ENCODE measurements around the gene ELAPOR1. TPM values are rescaled to one million over a fixed set of nuclear protein-coding genes. Genes with fewer than 3 reads are reported as not detected.

The ELAPOR1 gene
- total and polyA plus RNA-seq, 9 of the 15 experiments (the other 6 are each of a cell fraction or from before 2014, with no cell fraction given), result 0.07 to 1.2 (median 0.18) TPM

- TF ChIP-seq ZNF511 (CRISPR knock-in tag; IDR thresholded peaks at IDR 0.05) (no peak), XRCC3 (IDR thresholded peaks at IDR 0.05) (no peak), ZC3H8 (IDR thresholded peaks at IDR 0.05) (0 out of 2 replicates have a peak, but pooled peaks have one; percentile 61), ATF1 (CRISPR knock-in tag; IDR thresholded peaks at IDR 0.05) (no peak), ATF1 (tag; IDR thresholded peaks at IDR 0.05) (peak; percentile 68), HMGXB4 (CRISPR knock-in tag; IDR thresholded peaks at IDR 0.05) (peak; percentile 84; the same call in 1 of the 2 replicates), ARNT (IDR thresholded peaks at IDR 0.05) (peak in 1 of 2 experiments; percentile 51; a peak in 2 of 4 replicates), VEZF1 (CRISPR knock-in tag; IDR thresholded peaks at IDR 0.05) (no peak; the same call in 1 of the 2 replicates), MECOM (CRISPR knock-in tag; IDR thresholded peaks at IDR 0.05) (peak; percentile 62; the same call in 1 of the 2 replicates), HLTF (IDR thresholded peaks at IDR 0.05) (peak; percentile 26; the same call in 1 of the 2 replicates), RAD51 (IDR thresholded peaks at IDR 0.05; ENCODE audit: borderline replicate concordance, low read depth) (peak; percentile 19; the same call in 1 of the 2 replicates), MYNN (IDR thresholded peaks at IDR 0.05) (peak; percentile 75), MYNN (CRISPR knock-in tag; IDR thresholded peaks at IDR 0.05) (no peak), TBL1XR1 (IDR thresholded peaks at IDR 0.05; ENCODE audit: low read length in 2 of 2) (peak in 1 of 2 experiments; percentile 52; a peak in 1 of 4 replicates), DACH1 (IDR thresholded peaks at IDR 0.05; ENCODE audit: partially characterized antibody) (peak; percentile 55), ZNF23 (CRISPR knock-in tag; IDR thresholded peaks at IDR 0.05) (0 out of 2 replicates have a peak, but pooled peaks have one; percentile 42), CHD1 (IDR thresholded peaks at IDR 0.05; ENCODE audit: low read length) (peak; percentile 52), SPI1 (IDR thresholded peaks at IDR 0.05; ENCODE audit: borderline replicate concordance, low read depth, low read length) (peak; percentile 80), SMAD2 (IDR thresholded peaks at IDR 0.05; ENCODE audit: low read depth, low read length) (no peak), ZMIZ1 (IDR thresholded peaks at IDR 0.05; ENCODE audit: low read depth in 2 of 2, low read length in 2 of 2) (peak in 1 of 2 experiments; percentile 35; a peak in 1 of 4 replicates)
These were observed 24.5 kb upstream of the ELAPOR1 start (continued) for GRCh38 chr1:109089242-109090015.

All from K562 (cell line).